Loucy (cell line): ENCODE measurements around the gene MPC1.

Experiments
- EZH2phosphoT487 ChIP-seq: fragments of 200-600 bp; IDR thresholded peaks from 2 replicates; pipeline ENCODE4 v1.6.1; 2018; ENCODE audit warnings: antibody characterized with exemption, mild to moderate bottlenecking, moderate library complexity, borderline replicate concordance
- TF ChIP-seq, protein P1 (sequence below): fragments of 200-600 bp; sonication (generic); conservative IDR thresholded peaks from 2 replicates; pipeline ENCODE4 v1.5.1; 2014; ENCODE audit warnings: mild to moderate bottlenecking, antibody characterized with exemption, low read length

DNA sequence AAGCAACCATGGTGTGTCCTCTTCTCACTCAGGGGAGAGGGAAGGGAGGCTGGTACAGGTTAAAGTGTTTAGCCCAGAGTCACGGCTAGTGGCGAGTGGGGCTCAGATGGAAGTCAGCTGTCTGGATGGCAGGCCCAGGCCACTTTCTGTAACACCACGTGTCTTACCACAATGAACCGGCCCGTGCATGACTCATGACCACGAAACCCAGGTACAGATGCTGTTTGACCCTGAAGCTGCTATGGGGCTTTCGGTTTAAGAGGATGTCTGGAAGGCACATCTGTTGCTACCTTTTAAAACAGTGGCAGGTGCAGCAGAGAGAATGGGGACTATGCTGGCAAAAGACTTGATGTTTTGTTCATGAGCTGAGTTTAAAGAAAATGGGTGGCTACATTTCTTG is 36.5 kb upstream of the MPC1 start:
- TF ChIP-seq, protein P1, sequence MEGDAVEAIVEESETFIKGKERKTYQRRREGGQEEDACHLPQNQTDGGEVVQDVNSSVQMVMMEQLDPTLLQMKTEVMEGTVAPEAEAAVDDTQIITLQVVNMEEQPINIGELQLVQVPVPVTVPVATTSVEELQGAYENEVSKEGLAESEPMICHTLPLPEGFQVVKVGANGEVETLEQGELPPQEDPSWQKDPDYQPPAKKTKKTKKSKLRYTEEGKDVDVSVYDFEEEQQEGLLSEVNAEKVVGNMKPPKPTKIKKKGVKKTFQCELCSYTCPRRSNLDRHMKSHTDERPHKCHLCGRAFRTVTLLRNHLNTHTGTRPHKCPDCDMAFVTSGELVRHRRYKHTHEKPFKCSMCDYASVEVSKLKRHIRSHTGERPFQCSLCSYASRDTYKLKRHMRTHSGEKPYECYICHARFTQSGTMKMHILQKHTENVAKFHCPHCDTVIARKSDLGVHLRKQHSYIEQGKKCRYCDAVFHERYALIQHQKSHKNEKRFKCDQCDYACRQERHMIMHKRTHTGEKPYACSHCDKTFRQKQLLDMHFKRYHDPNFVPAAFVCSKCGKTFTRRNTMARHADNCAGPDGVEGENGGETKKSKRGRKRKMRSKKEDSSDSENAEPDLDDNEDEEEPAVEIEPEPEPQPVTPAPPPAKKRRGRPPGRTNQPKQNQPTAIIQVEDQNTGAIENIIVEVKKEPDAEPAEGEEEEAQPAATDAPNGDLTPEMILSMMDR: no peak
- TF ChIP-seq EZH2phosphoT487: no peak
